Hepatocyte (in vitro differentiated cells): ENCODE measurements around the gene TBC1D2.

Source experiments
- EZH2 ChIP-seq: fragments of 200-600 bp; sonication (generic); IDR thresholded peaks from 2 replicates; pipeline ENCODE4 v1.6.1; 2016; ENCODE audit warnings: antibody characterized with exemption, mild to moderate bottlenecking, borderline replicate concordance
- EZH2phosphoT487 ChIP-seq: fragments of 200-600 bp; sonication (generic); IDR thresholded peaks from one replicate; pipeline ENCODE4 v1.6.1; 2018; ENCODE audit warnings: antibody characterized with exemption, mild to moderate bottlenecking, low read depth, moderate library complexity; ENCODE audit not compliant: unreplicated experiment, severe bottlenecking
- TF ChIP-seq, protein P1 (sequence below): fragments of 200-600 bp; sonication (generic); IDR thresholded peaks from 2 replicates; pipeline ENCODE4 v1.5.1; 2016; ENCODE audit warnings: antibody characterized with exemption, mild to moderate bottlenecking; ENCODE audit not compliant: poor library complexity

DNA sequence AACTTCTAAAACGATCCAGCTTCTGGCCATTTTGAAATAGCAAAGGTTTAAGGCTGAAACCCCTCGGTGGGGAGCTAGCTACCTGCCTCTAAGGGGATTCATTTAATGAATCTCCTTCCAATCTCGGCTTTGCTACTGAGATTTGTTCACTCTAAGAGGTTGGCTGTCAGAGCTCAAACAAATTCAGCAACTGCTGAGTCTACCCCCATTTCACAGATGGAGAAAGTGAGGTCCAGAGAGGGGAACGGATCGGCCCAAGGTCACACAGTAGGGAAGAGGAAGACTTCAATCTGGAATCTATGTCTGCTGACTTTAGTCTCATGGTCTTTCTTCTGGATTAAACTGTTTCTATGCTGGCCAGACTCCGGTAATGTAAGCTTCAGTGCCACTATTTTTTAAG, 66.0 kb downstream of the TBC1D2 start:
- no peak for TF ChIP-seq EZH2phosphoT487
- TF ChIP-seq, protein P1, sequence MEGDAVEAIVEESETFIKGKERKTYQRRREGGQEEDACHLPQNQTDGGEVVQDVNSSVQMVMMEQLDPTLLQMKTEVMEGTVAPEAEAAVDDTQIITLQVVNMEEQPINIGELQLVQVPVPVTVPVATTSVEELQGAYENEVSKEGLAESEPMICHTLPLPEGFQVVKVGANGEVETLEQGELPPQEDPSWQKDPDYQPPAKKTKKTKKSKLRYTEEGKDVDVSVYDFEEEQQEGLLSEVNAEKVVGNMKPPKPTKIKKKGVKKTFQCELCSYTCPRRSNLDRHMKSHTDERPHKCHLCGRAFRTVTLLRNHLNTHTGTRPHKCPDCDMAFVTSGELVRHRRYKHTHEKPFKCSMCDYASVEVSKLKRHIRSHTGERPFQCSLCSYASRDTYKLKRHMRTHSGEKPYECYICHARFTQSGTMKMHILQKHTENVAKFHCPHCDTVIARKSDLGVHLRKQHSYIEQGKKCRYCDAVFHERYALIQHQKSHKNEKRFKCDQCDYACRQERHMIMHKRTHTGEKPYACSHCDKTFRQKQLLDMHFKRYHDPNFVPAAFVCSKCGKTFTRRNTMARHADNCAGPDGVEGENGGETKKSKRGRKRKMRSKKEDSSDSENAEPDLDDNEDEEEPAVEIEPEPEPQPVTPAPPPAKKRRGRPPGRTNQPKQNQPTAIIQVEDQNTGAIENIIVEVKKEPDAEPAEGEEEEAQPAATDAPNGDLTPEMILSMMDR, result no peak
- no peak for TF ChIP-seq EZH2
